Osteoblast (primary cell): ENCODE measurements around the gene FNBP1L. TPM values are rescaled to one million over a fixed set of nuclear protein-coding genes. Genes with fewer than 3 reads are reported as not detected.

Source experiments
- DNase-seq: peaks from one replicate; pipeline ENCODE4 v3.0.0; 2011; ENCODE audit warnings: low spot score, mixed read lengths; ENCODE audit not compliant: insufficient read length; ENCODE audit errors: missing footprints
- H2AFZ ChIP-seq: 2 replicates; pipeline ENCODE4 v1.6.0; 2011; ENCODE audit warnings: mild to moderate bottlenecking, low read length
- H3K27ac ChIP-seq: 2 replicates; pipeline ENCODE4 v1.5.1; 2011; ENCODE audit warnings: mild to moderate bottlenecking, low read depth, low read length, moderate library complexity
- H3K27me3 ChIP-seq: 2 replicates; pipeline ENCODE4 v1.6.0; 2012; ENCODE audit warnings: mild to moderate bottlenecking, control low read depth, inconsistent platforms, low read length, moderate library complexity; ENCODE audit not compliant: insufficient read depth
- H3K36me3 ChIP-seq: 2 replicates; pipeline ENCODE4 v1.5.1; 2011; ENCODE audit warnings: mild to moderate bottlenecking, low read length, control low read depth, moderate library complexity; ENCODE audit not compliant: insufficient read depth
- H3K4me1 ChIP-seq: 2 replicates; pipeline ENCODE4 v1.5.1; 2011; ENCODE audit warnings: mild to moderate bottlenecking, low read length, control low read depth, moderate library complexity; ENCODE audit not compliant: insufficient read depth
- H3K4me2 ChIP-seq: 2 replicates; pipeline ENCODE4 v1.6.0; 2011; ENCODE audit warnings: mild to moderate bottlenecking, low read length; ENCODE audit not compliant: insufficient read depth
- H3K4me3 ChIP-seq: fragments of 200-600 bp; sonication (generic); 3 replicates; pipeline ENCODE4 v1.5.1; 2012; ENCODE audit warnings: mild to moderate bottlenecking, low read length, inconsistent platforms; ENCODE audit not compliant: insufficient read depth
- H3K79me2 ChIP-seq: 2 replicates; pipeline ENCODE4 v1.6.0; 2012; ENCODE audit warnings: mild to moderate bottlenecking, low read length, control low read depth, inconsistent platforms; ENCODE audit not compliant: insufficient read depth
- H3K9me3 ChIP-seq: 2 replicates; pipeline ENCODE4 v1.5.1; 2011; ENCODE audit warnings: low read depth, low read length, control low read depth
- H4K20me1 ChIP-seq: 2 replicates; pipeline ENCODE4 v1.6.0; 2012; ENCODE audit warnings: mild to moderate bottlenecking, low read length, control low read depth; ENCODE audit not compliant: insufficient read depth
- total RNA-seq: library from RNA; depleted of rRNA; stranded (reverse); fragments of >200 nt; gene quantifications from 2 replicates; pipeline ENCODE4 v1.2.3, GENCODE V29; 2012
- TF ChIP-seq, protein P1 (sequence below): IDR thresholded peaks from 2 replicates; pipeline ENCODE4 v1.5.1; 2011; ENCODE audit warnings: mild to moderate bottlenecking, low read depth, low read length, moderate library complexity; ENCODE audit errors: extremely low read depth

FNBP1L gene
- total RNA-seq, 1 donor = 8.7 TPM

GRCh38 chr1:93554883-93555872 is 107.3 kb downstream of the FNBP1L start:
- H2AFZ ChIP-seq = no peak overlapping the region
- no peaks in the 10 kb centered on the region for H3K79me2 ChIP-seq
- H4K20me1 ChIP-seq = no peaks in the 10 kb centered on the region
- no peak overlapping the region for H3K4me2 ChIP-seq
- TF ChIP-seq, protein P1, sequence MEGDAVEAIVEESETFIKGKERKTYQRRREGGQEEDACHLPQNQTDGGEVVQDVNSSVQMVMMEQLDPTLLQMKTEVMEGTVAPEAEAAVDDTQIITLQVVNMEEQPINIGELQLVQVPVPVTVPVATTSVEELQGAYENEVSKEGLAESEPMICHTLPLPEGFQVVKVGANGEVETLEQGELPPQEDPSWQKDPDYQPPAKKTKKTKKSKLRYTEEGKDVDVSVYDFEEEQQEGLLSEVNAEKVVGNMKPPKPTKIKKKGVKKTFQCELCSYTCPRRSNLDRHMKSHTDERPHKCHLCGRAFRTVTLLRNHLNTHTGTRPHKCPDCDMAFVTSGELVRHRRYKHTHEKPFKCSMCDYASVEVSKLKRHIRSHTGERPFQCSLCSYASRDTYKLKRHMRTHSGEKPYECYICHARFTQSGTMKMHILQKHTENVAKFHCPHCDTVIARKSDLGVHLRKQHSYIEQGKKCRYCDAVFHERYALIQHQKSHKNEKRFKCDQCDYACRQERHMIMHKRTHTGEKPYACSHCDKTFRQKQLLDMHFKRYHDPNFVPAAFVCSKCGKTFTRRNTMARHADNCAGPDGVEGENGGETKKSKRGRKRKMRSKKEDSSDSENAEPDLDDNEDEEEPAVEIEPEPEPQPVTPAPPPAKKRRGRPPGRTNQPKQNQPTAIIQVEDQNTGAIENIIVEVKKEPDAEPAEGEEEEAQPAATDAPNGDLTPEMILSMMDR = no peak
- DNase-seq = no peak
- H3K4me1 ChIP-seq = peaks cover 19% of the 10 kb centered on the region
- no peaks in the 10 kb centered on the region for H3K27me3 ChIP-seq
- H3K4me3 ChIP-seq = no peak overlapping the region
- H3K36me3 ChIP-seq = peaks cover 9% of the 10 kb centered on the region
- H3K9me3 ChIP-seq = no peaks in the 10 kb centered on the region
- no peak overlapping the region for H3K27ac ChIP-seq

GRCh38 chr1:93556291-93556690 is 108.4 kb downstream of the FNBP1L start:
- no peaks in the 10 kb centered on the region for H3K9me3 ChIP-seq
- TF ChIP-seq, protein P1 = no peak
- H3K27ac ChIP-seq = no peak overlapping the region
- no peaks in the 10 kb centered on the region for H3K27me3 ChIP-seq
- H4K20me1 ChIP-seq = no peaks in the 10 kb centered on the region
- peaks cover 19% of the 10 kb centered on the region for H3K4me1 ChIP-seq
- no peak for DNase-seq
- H2AFZ ChIP-seq = no peak overlapping the region
- H3K79me2 ChIP-seq = no peaks in the 10 kb centered on the region
- no peak overlapping the region for H3K4me3 ChIP-seq
- no peak overlapping the region for H3K4me2 ChIP-seq
- H3K36me3 ChIP-seq = peaks cover 20% of the 10 kb centered on the region

- DNase-seq = no peak
- Histone ChIP-seq H3K9me3 (no peaks in the 10 kb centered on the region), H3K4me1 (no peaks in the 10 kb centered on the region), H4K20me1 (no peaks in the 10 kb centered on the region), H3K36me3 (peaks cover 33% of the 10 kb centered on the region), H3K4me3 (no peak overlapping the region), H3K4me2 (no peak overlapping the region), H2AFZ (no peak overlapping the region), H3K27me3 (no peaks in the 10 kb centered on the region), H3K27ac (no peak overlapping the region), H3K79me2 (no peaks in the 10 kb centered on the region)
- TF ChIP-seq, protein P1 = no peak
Observed at GRCh38 chr1:93559045-93559444, 111.1 kb downstream of the FNBP1L start.

DNA sequence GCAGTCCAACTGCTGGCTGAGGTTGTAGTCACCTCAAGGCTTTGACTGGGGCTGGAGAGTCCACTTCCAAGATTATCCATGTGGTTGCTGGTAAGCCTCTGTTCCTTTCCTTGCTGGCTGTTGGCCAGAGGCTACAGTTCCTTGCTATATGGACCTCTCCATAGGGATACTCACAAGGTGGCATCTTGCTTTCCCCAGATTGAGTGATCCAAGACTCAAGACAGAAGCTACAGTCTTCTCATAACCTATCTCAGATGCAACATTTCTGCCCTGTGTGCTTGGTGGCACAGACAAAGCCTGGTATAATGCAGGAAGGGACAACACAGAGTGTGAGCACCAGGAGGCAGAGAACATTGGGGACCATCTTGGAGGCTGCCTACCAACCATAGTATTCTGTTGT is 111.8 kb downstream of the FNBP1L start:
- peaks cover 33% of the 10 kb centered on the region for H3K36me3 ChIP-seq
- H3K9me3 ChIP-seq = no peaks in the 10 kb centered on the region

More for the DNA sequence above, 111.8 kb downstream of the FNBP1L start:
- DNase-seq = no peak
- TF ChIP-seq, protein P1 = no peak
- Histone ChIP-seq H3K4me3 (no peak overlapping the region), H3K79me2 (no peaks in the 10 kb centered on the region), H3K4me2 (no peak overlapping the region), H2AFZ (no peak overlapping the region), H4K20me1 (no peaks in the 10 kb centered on the region), H3K27ac (no peak overlapping the region), H3K27me3 (no peaks in the 10 kb centered on the region), H3K4me1 (no peaks in the 10 kb centered on the region)
